ENCODE measurements around the gene GRM2.

- TF ChIP-seq, protein P1, sequence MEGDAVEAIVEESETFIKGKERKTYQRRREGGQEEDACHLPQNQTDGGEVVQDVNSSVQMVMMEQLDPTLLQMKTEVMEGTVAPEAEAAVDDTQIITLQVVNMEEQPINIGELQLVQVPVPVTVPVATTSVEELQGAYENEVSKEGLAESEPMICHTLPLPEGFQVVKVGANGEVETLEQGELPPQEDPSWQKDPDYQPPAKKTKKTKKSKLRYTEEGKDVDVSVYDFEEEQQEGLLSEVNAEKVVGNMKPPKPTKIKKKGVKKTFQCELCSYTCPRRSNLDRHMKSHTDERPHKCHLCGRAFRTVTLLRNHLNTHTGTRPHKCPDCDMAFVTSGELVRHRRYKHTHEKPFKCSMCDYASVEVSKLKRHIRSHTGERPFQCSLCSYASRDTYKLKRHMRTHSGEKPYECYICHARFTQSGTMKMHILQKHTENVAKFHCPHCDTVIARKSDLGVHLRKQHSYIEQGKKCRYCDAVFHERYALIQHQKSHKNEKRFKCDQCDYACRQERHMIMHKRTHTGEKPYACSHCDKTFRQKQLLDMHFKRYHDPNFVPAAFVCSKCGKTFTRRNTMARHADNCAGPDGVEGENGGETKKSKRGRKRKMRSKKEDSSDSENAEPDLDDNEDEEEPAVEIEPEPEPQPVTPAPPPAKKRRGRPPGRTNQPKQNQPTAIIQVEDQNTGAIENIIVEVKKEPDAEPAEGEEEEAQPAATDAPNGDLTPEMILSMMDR (IDR thresholded peaks at IDR 0.05): no peak
- no peak for TF ChIP-seq POLR2A (IDR thresholded peaks at IDR 0.05)
These were observed 38.1 kb upstream of the GRM2 start for GRCh38 chr3:51668756-51669155.

Data from lower leg skin (tissue), 3 donors.